Adipocyte (in vitro differentiated cells): ENCODE results near the gene SYNDIG1.
"Not testable (repeated sequence)": the region's sequence is repeated elsewhere in the genome, so short reads cannot be mapped to it uniquely, and the experiment has no call there.

Source experiments
- DNase-seq: peaks from one replicate; pipeline ENCODE4 v3.0.0-alpha.2; 2015; ENCODE audit warnings: low read depth
- H3K27me3 ChIP-seq: replicated peaks from 2 replicates; pipeline ENCODE4 v1.7.0; 2013; ENCODE audit warnings: mild to moderate bottlenecking, low read length, moderate library complexity; ENCODE audit not compliant: control insufficient read depth, insufficient read depth
- H3K36me3 ChIP-seq: 2 replicates; pipeline ENCODE4 v1.7.0; 2013; ENCODE audit warnings: low read length, mild to moderate bottlenecking, moderate library complexity; ENCODE audit not compliant: control insufficient read depth, insufficient read depth, severe bottlenecking
- H3K4me1 ChIP-seq: 2 replicates; pipeline ENCODE4 v1.7.0; 2013; ENCODE audit warnings: mild to moderate bottlenecking, low read length, moderate library complexity; ENCODE audit not compliant: control insufficient read depth, insufficient read depth
- H3K4me3 ChIP-seq: 2 replicates; pipeline ENCODE4 v1.7.0; 2013; ENCODE audit warnings: mild to moderate bottlenecking, low read length, moderate library complexity
- H3K9ac ChIP-seq: 2 replicates; pipeline ENCODE4 v1.7.0; 2013; ENCODE audit warnings: mild to moderate bottlenecking, low read length, moderate library complexity
- H3K9me3 ChIP-seq: 2 replicates; pipeline ENCODE4 v1.7.0; 2013; ENCODE audit warnings: mild to moderate bottlenecking, low read length, moderate library complexity; ENCODE audit not compliant: control insufficient read depth

SYNDIG1 gene

GRCh38 chr20:24619212-24619611 is 149.8 kb downstream of the SYNDIG1 start:
- no peak overlapping the region for H3K9ac ChIP-seq
- H3K4me1 ChIP-seq = peaks cover 8% of the 10 kb centered on the region
- H3K36me3 ChIP-seq = no peaks in the 10 kb centered on the region
- no peak overlapping the region for H3K4me3 ChIP-seq
- H3K9me3 ChIP-seq = no peaks in the 10 kb centered on the region
- H3K27me3 ChIP-seq = peaks cover 6% of the 10 kb centered on the region
- DNase-seq = no peak

GRCh38 chr20:24620937-24621519 is 151.6 kb downstream of the SYNDIG1 start:
- no peak for DNase-seq
- Histone ChIP-seq H3K27me3 (peaks cover 6% of the 10 kb centered on the region), H3K4me1 (peaks cover 8% of the 10 kb centered on the region), H3K4me3 (no peak overlapping the region), H3K36me3 (no peaks in the 10 kb centered on the region), H3K9ac (no peak overlapping the region), H3K9me3 (no peaks in the 10 kb centered on the region)

GRCh38 chr20:24622856-24623255 is 153.4 kb downstream of the SYNDIG1 start:
- no peaks in the 10 kb centered on the region for H3K9me3 ChIP-seq
- no peak overlapping the region for H3K9ac ChIP-seq
- peaks cover 8% of the 10 kb centered on the region for H3K4me1 ChIP-seq
- H3K27me3 ChIP-seq = no peaks in the 10 kb centered on the region
- no peak overlapping the region for H3K4me3 ChIP-seq
- no peaks in the 10 kb centered on the region for H3K36me3 ChIP-seq
- peak; percentile 84 for DNase-seq

GRCh38 chr20:24626141-24626540 is 156.7 kb downstream of the SYNDIG1 start:
- H3K27me3 ChIP-seq, DNase-seq, H3K36me3 ChIP-seq, H3K9me3 ChIP-seq, H3K4me3 ChIP-seq, H3K9ac ChIP-seq, H3K4me1 ChIP-seq: not testable (repeated sequence)

- H3K27me3 ChIP-seq = no peaks in the 10 kb centered on the region
- peaks cover 6% of the 10 kb centered on the region for H3K36me3 ChIP-seq
- peaks cover 8% of the 10 kb centered on the region for H3K4me1 ChIP-seq
- H3K9ac ChIP-seq = no peak overlapping the region
- no peak for DNase-seq
- no peaks in the 10 kb centered on the region for H3K9me3 ChIP-seq
- no peak overlapping the region for H3K4me3 ChIP-seq
Measured at GRCh38 chr20:24627291-24627690, 157.9 kb downstream of the SYNDIG1 start.

GRCh38 chr20:24627926-24628325 is 158.5 kb downstream of the SYNDIG1 start:
- peaks cover 2% of the 10 kb centered on the region for H3K4me1 ChIP-seq
- H3K36me3 ChIP-seq = peaks cover 6% of the 10 kb centered on the region
- H3K4me3 ChIP-seq = no peak overlapping the region
- H3K27me3 ChIP-seq = no peaks in the 10 kb centered on the region
- H3K9me3 ChIP-seq = no peaks in the 10 kb centered on the region
- no peak for DNase-seq
- H3K9ac ChIP-seq = no peak overlapping the region

- Histone ChIP-seq H3K36me3 (peaks cover 6% of the 10 kb centered on the region), H3K9me3 (no peaks in the 10 kb centered on the region), H3K27me3 (no peaks in the 10 kb centered on the region), H3K9ac (no peak overlapping the region), H3K4me3 (no peak overlapping the region), H3K4me1 (peaks cover 1% of the 10 kb centered on the region)
- DNase-seq = no peak
Measured at GRCh38 chr20:24628985-24629384, 159.6 kb downstream of the SYNDIG1 start.

- no peaks in the 10 kb centered on the region for H3K9me3 ChIP-seq
- H3K4me3 ChIP-seq = no peak overlapping the region
- peak; percentile 27 for DNase-seq
- peaks cover 8% of the 10 kb centered on the region for H3K4me1 ChIP-seq
- no peaks in the 10 kb centered on the region for H3K27me3 ChIP-seq
- no peak overlapping the region for H3K9ac ChIP-seq
- H3K36me3 ChIP-seq = peaks cover 6% of the 10 kb centered on the region
Measured at GRCh38 chr20:24629668-24630067, 160.2 kb downstream of the SYNDIG1 start.

GRCh38 chr20:24630486-24631172 is 161.2 kb downstream of the SYNDIG1 start:
- peaks cover 14% of the 10 kb centered on the region for H3K4me1 ChIP-seq
- H3K9me3 ChIP-seq = no peaks in the 10 kb centered on the region
- no peak for DNase-seq

GRCh38 chr20:24631173-24631505 is 161.7 kb downstream of the SYNDIG1 start:
- no peak overlapping the region for H3K4me3 ChIP-seq
- H3K9ac ChIP-seq = no peak overlapping the region
- no peak for DNase-seq
- H3K36me3 ChIP-seq = peaks cover 6% of the 10 kb centered on the region
- H3K4me1 ChIP-seq = peaks cover 14% of the 10 kb centered on the region
- H3K27me3 ChIP-seq = no peaks in the 10 kb centered on the region
- no peaks in the 10 kb centered on the region for H3K9me3 ChIP-seq

More at GRCh38 chr20:24630486-24631172, 161.2 kb downstream of the SYNDIG1 start:
- H3K4me3 ChIP-seq = no peak overlapping the region
- peaks cover 6% of the 10 kb centered on the region for H3K36me3 ChIP-seq
- H3K9ac ChIP-seq = no peak overlapping the region
- no peaks in the 10 kb centered on the region for H3K27me3 ChIP-seq

GRCh38 chr20:24632581-24632980 is 163.2 kb downstream of the SYNDIG1 start:
- DNase-seq = no peak
- Histone ChIP-seq H3K9ac (no peak overlapping the region), H3K36me3 (peaks cover 6% of the 10 kb centered on the region), H3K4me1 (peaks cover 14% of the 10 kb centered on the region), H3K27me3 (no peaks in the 10 kb centered on the region), H3K9me3 (no peaks in the 10 kb centered on the region), H3K4me3 (no peak overlapping the region)

- Histone ChIP-seq H3K27me3 (no peaks in the 10 kb centered on the region), H3K36me3 (peaks cover 6% of the 10 kb centered on the region)
- no peak for DNase-seq
Measured at GRCh38 chr20:24633026-24633425, 163.6 kb downstream of the SYNDIG1 start.

More at GRCh38 chr20:24633026-24633425, 163.6 kb downstream of the SYNDIG1 start:
- Histone ChIP-seq H3K9me3 (no peaks in the 10 kb centered on the region), H3K9ac (no peak overlapping the region), H3K4me1 (peaks cover 14% of the 10 kb centered on the region), H3K4me3 (no peak overlapping the region)
